ENCODE results near the gene NSMCE1.

- TF ChIP-seq POLR2A (IDR thresholded peaks at IDR 0.05): no peak
- TF ChIP-seq CTCF (IDR thresholded peaks at IDR 0.05): no peak
- TF ChIP-seq POLR2AphosphoS5 (IDR thresholded peaks at IDR 0.05): no peak
- no peak for TF ChIP-seq EP300 (IDR thresholded peaks at IDR 0.05; ENCODE audit: low read depth)
Measured at GRCh38 chr16:27208081-27208680, 60.4 kb downstream of the NSMCE1 start.

Data from transverse colon (tissue), 4 donors.